ENCODE data around the gene POLL.

Gene POLL

DNA sequence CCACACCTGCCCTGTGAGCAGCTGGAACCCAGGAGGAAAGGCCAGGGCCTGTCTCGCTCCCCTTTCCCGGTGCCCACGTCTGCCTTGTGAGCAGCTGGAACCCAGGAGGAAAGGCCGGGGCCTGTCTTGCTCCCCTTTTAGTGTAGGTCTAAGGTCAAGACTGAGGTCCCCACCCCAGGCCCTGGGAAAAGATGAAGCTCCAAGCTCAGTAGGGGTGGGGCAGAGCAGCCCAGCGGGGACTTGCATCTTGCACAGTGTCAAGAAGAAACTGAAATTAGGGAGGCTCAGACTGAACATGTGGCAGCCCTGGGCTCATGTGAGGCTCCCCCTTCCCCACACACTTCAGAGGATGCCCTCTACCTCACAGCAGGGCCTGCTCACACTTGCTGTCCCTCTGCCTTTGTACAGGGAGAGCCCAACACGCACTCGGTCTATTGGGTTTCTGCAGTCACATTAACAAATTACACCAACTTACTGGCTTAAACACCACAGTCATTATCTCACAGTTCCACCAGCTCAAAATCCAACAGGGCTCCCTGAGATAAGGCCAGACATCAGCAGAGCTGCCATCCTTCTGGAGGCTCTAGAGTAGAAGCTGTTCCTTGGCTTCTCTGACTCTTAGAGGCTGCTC, 12.4 kb downstream of the POLL start:
- TF ChIP-seq, protein P1, sequence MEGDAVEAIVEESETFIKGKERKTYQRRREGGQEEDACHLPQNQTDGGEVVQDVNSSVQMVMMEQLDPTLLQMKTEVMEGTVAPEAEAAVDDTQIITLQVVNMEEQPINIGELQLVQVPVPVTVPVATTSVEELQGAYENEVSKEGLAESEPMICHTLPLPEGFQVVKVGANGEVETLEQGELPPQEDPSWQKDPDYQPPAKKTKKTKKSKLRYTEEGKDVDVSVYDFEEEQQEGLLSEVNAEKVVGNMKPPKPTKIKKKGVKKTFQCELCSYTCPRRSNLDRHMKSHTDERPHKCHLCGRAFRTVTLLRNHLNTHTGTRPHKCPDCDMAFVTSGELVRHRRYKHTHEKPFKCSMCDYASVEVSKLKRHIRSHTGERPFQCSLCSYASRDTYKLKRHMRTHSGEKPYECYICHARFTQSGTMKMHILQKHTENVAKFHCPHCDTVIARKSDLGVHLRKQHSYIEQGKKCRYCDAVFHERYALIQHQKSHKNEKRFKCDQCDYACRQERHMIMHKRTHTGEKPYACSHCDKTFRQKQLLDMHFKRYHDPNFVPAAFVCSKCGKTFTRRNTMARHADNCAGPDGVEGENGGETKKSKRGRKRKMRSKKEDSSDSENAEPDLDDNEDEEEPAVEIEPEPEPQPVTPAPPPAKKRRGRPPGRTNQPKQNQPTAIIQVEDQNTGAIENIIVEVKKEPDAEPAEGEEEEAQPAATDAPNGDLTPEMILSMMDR (conservative IDR thresholded peaks at IDR 0.05; ENCODE audit: low read depth): no peak
- no peak for DNase-seq (ENCODE audit: low spot score)
- ChIA-PET POLR2A (ENCODE audit: low non-redundant PET) (no interaction called here), CTCF (interaction anchor here (1.0 to 2.1 kb wide), 2 partner anchors 124 to 362 kb away, joined by 3 to 10 read pairs; no protein-coding TSS in a partner anchor)
- no peak overlapping the region for H3K27ac ChIP-seq

GRCh38 chr10:101575091-101575490, 13.0 kb downstream of the POLL start:
- TF ChIP-seq, protein P1 (conservative IDR thresholded peaks at IDR 0.05; ENCODE audit: low read depth): no peak
- POLR2A ChIA-PET (ENCODE audit: low non-redundant PET): no interaction called here
- no peak overlapping the region for H3K27ac ChIP-seq
- CTCF ChIA-PET: no interaction called here
- DNase-seq (ENCODE audit: low spot score): no peak

DNA sequence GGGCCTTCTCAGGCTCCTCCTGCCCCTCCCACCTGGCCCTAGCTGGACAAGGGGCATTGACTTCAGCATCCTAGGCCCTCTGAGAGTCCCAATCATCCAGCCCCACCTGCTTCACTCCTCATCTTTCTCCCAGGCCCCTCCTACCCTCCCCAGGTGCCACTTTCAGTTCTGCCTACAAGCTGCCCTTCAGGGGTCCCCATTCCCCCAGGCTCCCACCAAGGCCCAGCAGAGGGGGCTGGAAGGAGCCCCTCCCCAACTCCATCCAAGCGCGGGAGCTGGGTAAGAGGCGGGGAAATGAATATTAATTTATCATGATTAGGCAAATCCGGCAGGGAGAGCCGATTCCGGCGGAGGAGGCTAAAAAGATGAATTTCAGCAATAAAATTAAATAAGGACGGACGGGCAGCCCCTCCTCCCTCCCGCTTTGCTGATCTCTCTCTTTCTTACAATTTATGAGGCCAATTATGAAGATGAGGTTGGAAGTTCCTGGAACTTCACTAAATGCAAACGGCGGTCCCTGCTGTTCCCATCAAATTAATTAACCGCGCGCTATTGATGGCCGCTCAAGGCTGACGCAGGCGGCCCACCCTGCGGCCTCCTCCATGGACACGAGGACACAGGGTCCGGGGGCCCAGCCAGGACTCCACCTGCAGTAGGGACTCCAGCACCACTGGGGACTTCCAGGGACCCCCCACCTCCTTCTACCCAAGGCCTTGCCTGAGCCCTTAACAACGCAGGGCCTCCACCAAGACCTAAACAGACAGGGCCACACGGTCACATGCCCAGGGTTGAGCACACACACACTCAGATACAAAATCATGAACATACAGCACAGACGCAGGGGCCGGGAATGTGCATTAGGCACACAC, 13.9 kb downstream of the POLL start:
- ChIA-PET POLR2A (ENCODE audit: low non-redundant PET) (no interaction called here), CTCF (interaction anchor here (0.6 kb wide), 1 partner anchor 360 kb away, joined by 3 read pairs; no protein-coding TSS in a partner anchor)
- TF ChIP-seq, protein P1 (conservative IDR thresholded peaks at IDR 0.05; ENCODE audit: low read depth): no peak
- H3K27ac ChIP-seq: no peak overlapping the region
- DNase-seq (ENCODE audit: low spot score): no peak

DNA sequence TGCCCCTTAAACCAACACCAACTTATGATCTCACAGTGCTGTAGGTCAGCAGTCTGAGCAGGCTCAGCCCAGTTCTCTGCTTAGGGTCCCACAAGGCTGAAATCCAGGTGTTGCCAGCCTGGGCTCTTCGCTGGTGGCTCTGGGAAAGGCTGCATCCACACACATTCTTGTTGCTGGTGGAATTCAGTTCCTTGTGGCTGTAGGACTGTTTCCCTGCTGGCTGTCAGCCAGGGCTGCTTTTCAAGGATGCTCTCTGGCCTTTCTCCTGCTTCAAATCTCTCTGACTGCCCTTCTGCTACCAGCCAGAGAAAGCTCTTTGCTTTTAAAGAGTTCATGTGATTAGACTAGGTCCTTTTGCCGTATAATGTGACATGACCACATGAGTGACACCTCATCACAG, 15.3 kb downstream of the POLL start:
- ChIA-PET CTCF (interaction anchor here (1.4 kb wide), 1 partner anchor 208 kb away, joined by 4 read pairs; no protein-coding TSS in a partner anchor), POLR2A (ENCODE audit: low non-redundant PET) (no interaction called here)
- TF ChIP-seq, protein P1 (conservative IDR thresholded peaks at IDR 0.05; ENCODE audit: low read depth): no peak
- DNase-seq (ENCODE audit: low spot score): no peak
- no peak overlapping the region for H3K27ac ChIP-seq

DNA sequence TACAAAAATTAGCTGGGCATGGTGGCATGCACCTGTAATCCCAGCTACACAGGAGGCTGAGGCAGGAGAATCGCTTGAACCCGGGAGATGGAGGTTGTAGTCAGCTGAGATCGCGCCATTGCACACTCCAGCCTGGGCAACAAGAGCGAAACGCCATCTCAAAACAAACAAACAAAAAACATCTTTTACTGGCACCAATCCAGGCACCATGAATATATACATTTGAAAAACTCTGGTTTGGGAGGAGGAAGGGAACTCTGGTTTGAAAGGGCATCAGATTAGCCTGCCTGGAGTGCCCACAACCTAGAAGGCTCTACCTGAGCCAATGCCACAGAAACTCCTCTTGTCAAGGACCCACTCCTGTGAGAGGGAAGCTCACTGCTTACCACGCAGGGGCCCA, 15.9 kb downstream of the POLL start:
- no peak overlapping the region for H3K27ac ChIP-seq
- ChIA-PET POLR2A (ENCODE audit: low non-redundant PET) (no interaction called here), CTCF (interaction anchor here (1.4 to 3.3 kb wide), 4 partner anchors 8 to 358 kb away, joined by 4 to 43 read pairs (median 24); no protein-coding TSS in a partner anchor)
- no peak for DNase-seq (ENCODE audit: low spot score)
- TF ChIP-seq, protein P1 (conservative IDR thresholded peaks at IDR 0.05; ENCODE audit: low read depth): no peak

DNA sequence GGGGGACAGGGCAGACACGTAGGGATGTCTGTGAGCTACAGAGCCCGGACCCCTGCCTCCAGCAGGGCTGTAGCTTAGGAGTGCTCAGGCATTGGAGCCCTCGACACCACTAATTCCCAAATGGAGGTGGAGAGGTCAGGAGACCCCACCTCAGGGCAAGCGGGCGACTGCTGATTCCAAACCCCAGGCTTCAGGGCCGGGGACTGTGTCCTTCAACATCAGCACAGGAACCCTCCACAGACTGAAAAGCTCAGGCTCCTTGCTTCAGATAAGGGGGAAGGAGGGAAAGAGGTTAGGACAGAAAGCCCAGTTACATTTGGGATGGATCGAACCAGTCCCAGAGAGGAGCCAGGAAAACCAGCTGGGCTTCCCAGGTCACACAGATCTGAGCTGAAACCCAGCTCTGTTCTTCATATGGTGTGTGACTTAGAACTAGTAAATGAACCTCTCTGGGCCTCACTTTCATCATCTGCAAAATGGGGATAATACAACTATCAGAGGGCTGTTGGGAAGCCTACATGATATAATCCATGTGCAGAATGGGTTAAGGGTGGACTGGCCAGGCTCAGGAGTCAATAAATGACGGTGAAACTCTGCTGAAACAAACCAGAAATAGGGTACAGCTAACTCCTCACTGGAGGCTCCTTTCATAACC, 16.7 kb downstream of the POLL start:
- no peak overlapping the region for H3K27ac ChIP-seq
- ChIA-PET CTCF (interaction anchor here (0.7 to 3.3 kb wide), 12 partner anchors 9 to 1993 kb away, joined by 3 to 43 read pairs (median 4); no protein-coding TSS in a partner anchor), POLR2A (ENCODE audit: low non-redundant PET) (no interaction called here)
- TF ChIP-seq, protein P1 (conservative IDR thresholded peaks at IDR 0.05; ENCODE audit: low read depth): no peak
- DNase-seq (ENCODE audit: low spot score): no peak
